Small intestine (tissue), 7 donors: ENCODE results near the gene TMOD1. TPM values are rescaled to one million over a fixed set of nuclear protein-coding genes. Genes with fewer than 3 reads are reported as not detected.
"Not testable (repeated sequence)": the region's sequence is repeated elsewhere in the genome, so short reads cannot be mapped to it uniquely, and the experiment has no call there.

Source experiments
- DNase-seq, 2 donors: peaks; one replicate each; pipeline versions ENCODE4 v3.0.0 to v3.0.0-alpha.2; 2013
- FAIRE-seq: peaks from 2 replicates; lab custom pipeline; 2012; peaks lifted over from hg19 to GRCh38; lab: Jason Lieb, UNC
- H3K27ac ChIP-seq, 3 donors: one replicate each; pipeline ENCODE4 v1.5.1; 2013; ENCODE audit warnings: low read length in 2 of 3, mild to moderate bottlenecking in 2 of 3, control low read depth in 1 of 3, inconsistent platforms in 1 of 3, low read depth in 1 of 3, moderate library complexity in 1 of 3
- H3K27me3 ChIP-seq, 3 donors: one replicate each; pipeline ENCODE4 v1.6.1; 2013; ENCODE audit warnings: low read length in 3 of 3, inconsistent platforms in 1 of 3; ENCODE audit not compliant: control insufficient read depth in 3 of 3, insufficient read depth in 3 of 3
- H3K36me3 ChIP-seq, 3 donors: one replicate each; pipeline ENCODE4 v1.6.1; 2013; ENCODE audit warnings: low read length in 3 of 3, inconsistent platforms in 1 of 3, low read depth in 1 of 3, mild to moderate bottlenecking in 1 of 3, moderate library complexity in 1 of 3; ENCODE audit not compliant: control insufficient read depth in 3 of 3, insufficient read depth in 2 of 3
- H3K4me1 ChIP-seq, 3 donors: one replicate each; pipeline ENCODE4 v1.6.1; 2013; ENCODE audit warnings: low read length in 2 of 3, inconsistent platforms in 1 of 3, low read depth in 1 of 3, mild to moderate bottlenecking in 1 of 3, moderate library complexity in 1 of 3; ENCODE audit not compliant: control insufficient read depth in 3 of 3, insufficient read depth in 2 of 3
- H3K4me3 ChIP-seq, 3 donors: one replicate each; pipeline ENCODE4 v1.5.1; 2013; ENCODE audit warnings: low read length in 3 of 3, control low read depth in 1 of 3, inconsistent platforms in 1 of 3, low read depth in 1 of 3, mild to moderate bottlenecking in 1 of 3, moderate library complexity in 1 of 3
- H3K9me3 ChIP-seq, 2 donors: one replicate each; pipeline ENCODE4 v1.6.1; 2013; ENCODE audit warnings: low read depth in 1 of 2, low read length in 1 of 2; ENCODE audit not compliant: control insufficient read depth in 2 of 2, insufficient read depth in 1 of 2
- WGBS, 3 donors: extraction: QIAGEN DNeasy Blood & Tissue Kit; methylation state at CpG; one replicate each; pipeline ENCODE4 v1.1.7; 2013; 5-methylcytosine and 5-hydroxymethylcytosine counted together
- polyA plus RNA-seq, 4 donors: library from polyadenylated mRNA; stranded (reverse) in 3 of 4; unstranded in 1 of 4; fragments of 200-250 nt in 3 of 4; fragments of 120-200 nt in 1 of 4; gene quantifications; one replicate each; pipeline versions ENCODE4 v1.2.1 to v1.2.3, GENCODE V29; 2013
- donor health status: healthy with polysubstance abuse.
- donor health status: control.
- donor health status: control.
- donor health status: Bipolar disorder and iron deficiency.
- donor health status: healthy.

Gene TMOD1
- polyA plus RNA-seq, 4 donors: 1.1 to 9.9 (median 1.6) TPM

DNA sequence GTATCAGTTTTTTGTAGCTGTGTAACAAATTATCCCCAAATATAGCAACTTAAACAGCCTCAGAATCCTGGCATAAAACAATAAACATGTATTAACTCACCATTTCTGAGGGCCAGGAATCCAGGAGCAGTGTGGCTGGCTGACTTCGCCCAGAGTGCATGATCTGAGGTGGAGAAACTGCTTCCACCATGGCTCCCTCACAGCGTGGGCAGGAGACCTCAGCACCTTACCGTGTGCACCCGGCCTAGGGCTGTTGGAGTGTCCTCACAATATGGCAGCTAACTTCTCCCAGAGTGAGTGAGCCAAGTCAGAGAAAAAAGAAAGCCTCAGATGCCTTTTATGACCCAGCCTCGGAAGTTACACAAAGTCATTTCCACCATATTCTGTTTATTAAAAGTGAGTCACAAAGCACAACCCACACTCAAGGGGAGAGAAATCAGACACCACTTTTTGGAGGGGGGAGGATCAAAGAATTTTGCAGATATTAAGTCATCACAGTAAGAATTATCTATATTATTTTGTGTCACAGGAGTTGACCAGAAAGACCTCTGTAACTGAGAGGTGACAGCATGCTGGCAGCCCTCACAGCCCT, 72.1 kb downstream of the TMOD1 start:
- no peaks in the 10 kb centered on the region for H3K4me1 ChIP-seq
- DNase-seq (no peak), FAIRE-seq (no peak)
- H3K9me3 ChIP-seq: no peaks in the 10 kb centered on the region
- H3K36me3 ChIP-seq: no peaks in the 10 kb centered on the region
- H3K27me3 ChIP-seq: no peaks in the 10 kb centered on the region
- no peak overlapping the region for H3K27ac ChIP-seq
- 74 to 82% (median 81%) methylated on average over 5 of the region's 5 CpGs for WGBS, 3 donors
- H3K4me3 ChIP-seq: no peak overlapping the region

GRCh38 chr9:97574101-97574571, 72.7 kb downstream of the TMOD1 start:
- not testable (repeated sequence) for H3K36me3 ChIP-seq, H3K9me3 ChIP-seq, DNase-seq, FAIRE-seq, H3K27me3 ChIP-seq, H3K27ac ChIP-seq, H3K4me3 ChIP-seq, H3K4me1 ChIP-seq
- 93 to 97% (median 95%) methylated on average over 20 to 47 of the region's 47 CpGs for WGBS, 3 donors

DNA sequence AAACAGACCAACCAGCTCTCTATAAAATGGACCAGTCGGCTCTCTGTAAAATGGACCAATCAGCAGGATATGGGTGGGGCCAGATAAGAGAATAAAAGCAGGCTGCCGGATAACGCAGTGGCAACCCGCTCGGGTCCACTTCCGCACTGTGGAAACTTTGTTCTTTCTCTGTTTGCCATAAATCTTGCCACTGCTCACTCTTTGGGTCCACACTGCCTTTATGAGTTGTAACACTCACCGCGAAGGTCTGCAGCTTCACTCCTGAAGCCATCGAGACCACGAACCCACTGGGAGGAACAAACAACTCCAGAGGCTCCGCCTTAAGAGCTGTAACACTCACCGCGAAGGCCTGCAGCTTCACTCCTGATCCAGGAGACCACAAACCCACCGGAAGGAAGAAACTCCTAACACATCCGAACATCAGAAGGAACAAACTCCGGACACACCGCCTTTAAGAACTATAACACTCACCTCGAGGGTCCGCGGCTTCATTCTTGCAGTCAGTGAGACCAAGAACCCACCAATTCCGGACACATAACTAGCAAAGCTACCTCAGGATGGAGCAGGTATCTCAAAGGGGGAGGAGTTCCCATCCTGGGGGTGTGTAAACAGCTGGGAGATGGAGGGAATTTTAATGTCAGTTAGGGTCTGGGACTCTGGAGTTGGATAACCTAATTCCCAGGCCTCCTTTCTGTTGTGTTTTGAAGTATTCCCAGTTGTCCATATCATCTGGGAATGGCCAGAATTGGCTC, 73.6 kb downstream of the TMOD1 start:
- 77 to 82% (median 77%) methylated on average over 21 of the region's 21 CpGs for WGBS, 3 donors
- H3K4me1 ChIP-seq, H3K4me3 ChIP-seq, H3K27ac ChIP-seq, H3K27me3 ChIP-seq, H3K9me3 ChIP-seq, DNase-seq, H3K36me3 ChIP-seq, FAIRE-seq: not testable (repeated sequence)

DNA sequence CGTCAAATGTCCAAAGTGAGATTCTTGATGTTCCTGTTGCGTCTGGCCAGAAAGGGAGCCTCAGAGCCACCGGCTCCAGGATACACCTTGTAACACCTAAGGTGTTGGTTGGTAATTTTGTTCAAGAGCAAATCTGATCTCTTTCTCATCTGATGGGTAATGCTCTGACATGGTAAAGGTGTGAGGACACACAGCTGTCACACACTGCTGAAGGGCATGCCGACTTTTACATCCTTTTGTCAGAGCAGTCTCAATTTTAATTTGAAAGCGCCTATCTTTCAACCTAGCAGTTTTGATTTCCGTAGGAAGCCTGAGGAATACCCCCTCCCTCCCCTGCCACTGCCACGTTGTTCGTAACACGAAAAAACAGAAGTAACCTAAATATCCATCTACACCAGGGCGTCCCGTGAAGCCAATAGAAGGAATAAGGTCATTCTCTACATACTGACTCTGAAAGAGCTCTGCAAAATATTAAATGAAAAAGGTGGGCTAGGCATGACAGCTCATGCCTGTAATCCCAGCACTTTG, 74.3 kb downstream of the TMOD1 start:
- FAIRE-seq (no peak), DNase-seq (no peak)
- H3K36me3 ChIP-seq: no peaks in the 10 kb centered on the region
- 73 to 81% (median 81%) methylated on average over 11 of the region's 11 CpGs for WGBS, 3 donors
- H3K4me1 ChIP-seq: no peaks in the 10 kb centered on the region
- H3K27me3 ChIP-seq: no peaks in the 10 kb centered on the region
- no peak overlapping the region for H3K4me3 ChIP-seq
- H3K27ac ChIP-seq: no peak overlapping the region
- H3K9me3 ChIP-seq: no peaks in the 10 kb centered on the region

DNA sequence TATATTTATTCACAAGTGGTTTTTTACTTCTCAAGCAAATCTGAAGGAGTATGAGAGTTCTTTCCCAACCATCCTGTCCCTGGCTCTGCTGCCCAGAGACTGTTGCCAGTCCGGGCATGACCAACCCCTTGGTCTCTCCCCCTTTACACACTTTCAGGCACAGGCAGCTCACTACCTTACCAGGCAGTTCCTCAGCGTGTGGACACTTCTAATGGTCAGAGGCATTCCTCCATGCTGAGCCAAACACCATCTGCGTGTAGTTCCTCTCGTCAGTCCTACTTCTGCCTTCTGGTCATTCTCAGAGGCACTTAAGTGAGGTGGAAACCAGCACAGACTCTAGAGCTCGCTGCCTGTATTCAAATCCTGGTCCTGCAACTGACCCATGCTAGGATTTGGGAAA, 75.6 kb downstream of the TMOD1 start:
- Histone ChIP-seq H3K27me3 (no peaks in the 10 kb centered on the region), H3K36me3 (no peaks in the 10 kb centered on the region), H3K9me3 (no peaks in the 10 kb centered on the region), H3K27ac (no peak overlapping the region), H3K4me3 (no peak overlapping the region), H3K4me1 (no peaks in the 10 kb centered on the region)
- no peak for DNase-seq
- WGBS, 3 donors: 69 to 78% (median 74%) methylated on average over 5 of the region's 5 CpGs
- FAIRE-seq: no peak

DNA sequence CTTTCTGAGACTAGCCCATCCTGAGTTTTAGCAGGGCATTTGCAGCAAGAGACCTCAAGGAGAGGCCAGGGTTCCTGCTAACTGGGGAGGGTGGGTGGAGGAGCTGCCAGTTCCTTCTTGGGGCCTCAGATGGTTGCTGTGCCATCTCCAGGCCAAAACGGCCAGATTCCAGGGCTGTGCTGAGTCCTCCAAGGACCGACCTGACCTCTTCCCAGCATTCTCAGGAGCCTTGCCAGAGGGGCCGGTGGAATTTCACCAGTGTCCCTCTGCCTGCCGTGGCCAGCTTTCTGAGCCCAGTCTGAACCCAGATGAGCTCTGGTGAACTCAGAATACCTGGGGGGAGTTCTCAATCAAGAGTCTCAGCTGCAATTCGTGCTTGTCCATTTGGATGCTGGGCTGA, 77.4 kb downstream of the TMOD1 start:
- H3K27ac ChIP-seq: no peak overlapping the region
- WGBS, 3 donors: 77 to 85% (median 83%) methylated on average over 5 of the region's 5 CpGs
- no peak for DNase-seq

GRCh38 chr9:97579914-97580313, 78.4 kb downstream of the TMOD1 start:
- H3K36me3 ChIP-seq: no peaks in the 10 kb centered on the region
- FAIRE-seq (no peak), DNase-seq (no peak)
- no peak overlapping the region for H3K4me3 ChIP-seq
- H3K9me3 ChIP-seq: no peaks in the 10 kb centered on the region
- 26 to 56% (median 48%) methylated on average over 2 of the region's 2 CpGs for WGBS, 3 donors
- H3K27me3 ChIP-seq: no peaks in the 10 kb centered on the region
- H3K27ac ChIP-seq: no peak overlapping the region
- no peaks in the 10 kb centered on the region for H3K4me1 ChIP-seq

More for the DNA sequence above, 77.4 kb downstream of the TMOD1 start:
- no peaks in the 10 kb centered on the region for H3K9me3 ChIP-seq
- H3K27me3 ChIP-seq: no peaks in the 10 kb centered on the region
- no peaks in the 10 kb centered on the region for H3K36me3 ChIP-seq
- H3K4me3 ChIP-seq: no peak overlapping the region
- H3K4me1 ChIP-seq: no peaks in the 10 kb centered on the region
- FAIRE-seq: no peak

- not testable (repeated sequence) for H3K9me3 ChIP-seq, FAIRE-seq
- 71% methylated on average over 1 of the region's 3 CpGs; no CpG with 5 or more reads in 2 of the 3 donors for WGBS, 3 donors
These were observed 80.1 kb downstream of the TMOD1 start for GRCh38 chr9:97581590-97581989.

More at GRCh38 chr9:97581590-97581989, 80.1 kb downstream of the TMOD1 start:
- not testable (repeated sequence) for DNase-seq, H3K4me3 ChIP-seq, H3K36me3 ChIP-seq, H3K27ac ChIP-seq, H3K27me3 ChIP-seq, H3K4me1 ChIP-seq
